Cardiac muscle cell (in vitro differentiated cells and primary cell): ENCODE results near the gene CLDN18. TPM values are rescaled to one million over a fixed set of nuclear protein-coding genes. Genes with fewer than 3 reads are reported as not detected.

Source experiments
- DNase-seq, 2 donors: peaks; one replicate each; pipeline versions ENCODE4 v3.0.0 to v3.0.0-alpha.2; 2010 to 2017; ENCODE audit warnings: low read depth in 1 of 2, low spot score in 1 of 2
- H3K27ac ChIP-seq: fragments of 200-600 bp; sonication (generic); 2 replicates; pipeline ENCODE4 v1.5.1; 2016
- H3K27me3 ChIP-seq: fragments of 200-600 bp; sonication (generic); 2 replicates; pipeline ENCODE4 v1.6.0; 2016; ENCODE audit warnings: control low read depth
- H3K36me3 ChIP-seq: fragments of 200-600 bp; sonication (generic); 2 replicates; pipeline ENCODE4 v1.5.1; 2016; ENCODE audit warnings: control low read depth
- H3K4me1 ChIP-seq: fragments of 200-600 bp; sonication (generic); 2 replicates; pipeline ENCODE4 v1.8.1; 2017; ENCODE audit warnings: low read depth, mild to moderate bottlenecking, mixed run types
- H3K4me3 ChIP-seq: fragments of 200-600 bp; sonication (generic); 2 replicates; pipeline ENCODE4 v1.5.1; 2016; ENCODE audit warnings: mild to moderate bottlenecking
- H3K9me3 ChIP-seq: fragments of 200-600 bp; sonication (generic); 2 replicates; pipeline ENCODE4 v1.5.1; 2017; ENCODE audit warnings: low read depth, mild to moderate bottlenecking, control low read depth
- CTCF ChIP-seq: IDR thresholded peaks from 2 replicates; pipeline ENCODE4 v1.5.1; 2012; ENCODE audit warnings: low read depth, mild to moderate bottlenecking, low read length
- polyA plus RNA-seq: library from polyadenylated mRNA; unstranded; fragments of >200 nt; fragmentation: Nextera tagmentation; extraction: Ambion mirVana; gene quantifications from 2 replicates; pipeline ENCODE4 v1.2.1, GENCODE V29; 2016
- total RNA-seq: library from RNA; depleted of rRNA; stranded (reverse); fragments of >200 nt; gene quantifications from 2 replicates; pipeline ENCODE4 v1.2.3, GENCODE V29; 2016

Gene CLDN18
- total and polyA plus RNA-seq, 2 experiments from 2014 or later, result 0.26 TPM; not detected in 1

- peak; percentile 60 to 79 for DNase-seq
- H3K27ac ChIP-seq, result no peak overlapping the region
Observed at GRCh38 chr3:138051947-138052802, 42.2 kb downstream of the CLDN18 start.

GRCh38 chr3:138054057-138054456, 44.1 kb downstream of the CLDN18 start:
- TF ChIP-seq CTCF, result no peak
- H3K27me3 ChIP-seq, result no peaks in the 10 kb centered on the region
- no peak for DNase-seq
- peaks cover 18% of the 10 kb centered on the region for H3K4me1 ChIP-seq
- no peak overlapping the region for H3K27ac ChIP-seq
- no peaks in the 10 kb centered on the region for H3K36me3 ChIP-seq
- no peaks in the 10 kb centered on the region for H3K9me3 ChIP-seq
- no peak overlapping the region for H3K4me3 ChIP-seq

More at GRCh38 chr3:138051947-138052802, 42.2 kb downstream of the CLDN18 start:
- no peak overlapping the region for H3K4me3 ChIP-seq
- TF ChIP-seq CTCF, result peak; percentile 76
- H3K36me3 ChIP-seq, result no peaks in the 10 kb centered on the region
- H3K4me1 ChIP-seq, result peaks cover 12% of the 10 kb centered on the region
- H3K9me3 ChIP-seq, result no peaks in the 10 kb centered on the region
- no peaks in the 10 kb centered on the region for H3K27me3 ChIP-seq

- Histone ChIP-seq H3K9me3 (no peaks in the 10 kb centered on the region), H3K27ac (peak overlapping the region; percentile 7), H3K27me3 (no peaks in the 10 kb centered on the region), H3K4me3 (no peak overlapping the region), H3K4me1 (peaks cover 12% of the 10 kb centered on the region), H3K36me3 (no peaks in the 10 kb centered on the region)
- no peak for TF ChIP-seq CTCF
- no peak for DNase-seq
Observed at GRCh38 chr3:138057384-138057783, 47.4 kb downstream of the CLDN18 start.

GRCh38 chr3:138059261-138059660, 49.3 kb downstream of the CLDN18 start:
- TF ChIP-seq CTCF, result no peak
- Histone ChIP-seq H3K27me3 (no peaks in the 10 kb centered on the region), H3K36me3 (peaks cover 8% of the 10 kb centered on the region), H3K4me1 (peaks cover 12% of the 10 kb centered on the region), H3K4me3 (no peak overlapping the region), H3K27ac (no peak overlapping the region), H3K9me3 (no peaks in the 10 kb centered on the region)
- no peak for DNase-seq

- H3K36me3 ChIP-seq, result peaks cover 18% of the 10 kb centered on the region
- no peaks in the 10 kb centered on the region for H3K27me3 ChIP-seq
- TF ChIP-seq CTCF, result no peak
- no peaks in the 10 kb centered on the region for H3K9me3 ChIP-seq
- no peak overlapping the region for H3K27ac ChIP-seq
- H3K4me1 ChIP-seq, result peaks cover 12% of the 10 kb centered on the region
- no peak for DNase-seq
- no peak overlapping the region for H3K4me3 ChIP-seq
Observed at GRCh38 chr3:138060792-138061191, 50.8 kb downstream of the CLDN18 start.
